Skin epidermis (tissue), 12 donors: ENCODE measurements around the gene PPP4R3A.
"Not testable (repeated sequence)": the region's sequence is repeated elsewhere in the genome, so short reads cannot be mapped to it uniquely, and the experiment has no call there.

ENCODE experiments used
- H3K27ac ChIP-seq, 21 experiments: fragments of 200-600 bp; sonication (generic) in 11 of 21; one replicate each; pipeline ENCODE4 v1.5.0; 2020; ENCODE audit warnings: mild to moderate bottlenecking in 3 of 21, inconsistent platforms in 2 of 21, moderate library complexity in 2 of 21
- H3K4me3 ChIP-seq, 7 experiments: fragments of 200-600 bp; sonication (generic) in 2 of 7; one replicate each; pipeline ENCODE4 v1.5.0; 2020; ENCODE audit warnings: inconsistent platforms in 2 of 7, mild to moderate bottlenecking in 2 of 7, moderate library complexity in 1 of 7

The PPP4R3A gene

GRCh38 chr14:91415794-91416743 lies 94.0 kb downstream of the PPP4R3A start:
- H3K4me3 ChIP-seq: peak overlapping the region; percentile 54 to 87 (median 69)
- H3K27ac ChIP-seq: peak overlapping the region in 16 of 21 experiments; percentile 23 to 97 (median 80)

GRCh38 chr14:91414475-91414833 lies 95.7 kb downstream of the PPP4R3A start:
- peak overlapping the region in 15 of 21 experiments; percentile 15 to 97 (median 55) for H3K27ac ChIP-seq
- peak overlapping the region in 5 of 7 experiments; percentile 1 to 87 (median 59) for H3K4me3 ChIP-seq

- peak overlapping the region in 2 of 7 experiments; percentile 6 to 59 for H3K4me3 ChIP-seq
- peak overlapping the region in 15 of 21 experiments; percentile 15 to 97 (median 55) for H3K27ac ChIP-seq
Measured at GRCh38 chr14:91413547-91414474, 96.3 kb downstream of the PPP4R3A start.

GRCh38 chr14:91412939-91413338 lies 97.2 kb downstream of the PPP4R3A start:
- H3K27ac ChIP-seq: peak overlapping the region in 4 of 21 experiments; percentile 38 to 97 (median 78)
- H3K4me3 ChIP-seq: no peak overlapping the region

GRCh38 chr14:91410771-91411536 lies 99.2 kb downstream of the PPP4R3A start:
- Histone ChIP-seq H3K27ac (peak overlapping the region in 9 of 21 experiments; percentile 5 to 97 (median 35)), H3K4me3 (no peak overlapping the region)

- Histone ChIP-seq H3K4me3 (no peak overlapping the region), H3K27ac (peak overlapping the region in 10 of 21 experiments; percentile 5 to 97 (median 32))
Measured at GRCh38 chr14:91409928-91410718, 100.0 kb downstream of the PPP4R3A start.

- not testable (repeated sequence) for H3K4me3 ChIP-seq
- peak overlapping the region in 4 of 21 experiments; percentile 7 to 97 (median 54) for H3K27ac ChIP-seq
Measured at GRCh38 chr14:91409240-91409639, 100.9 kb downstream of the PPP4R3A start.
